Activated T-helper 1 cell treated with Interleukin-2 at 50 U/mL for 16 hours (primary cell): ENCODE measurements around the gene POP4.

Source experiments
- DNase-seq: peaks from one replicate; pipeline ENCODE4 v3.0.0-alpha.2; 2020; ENCODE audit warnings: low read depth

POP4 gene

DNA sequence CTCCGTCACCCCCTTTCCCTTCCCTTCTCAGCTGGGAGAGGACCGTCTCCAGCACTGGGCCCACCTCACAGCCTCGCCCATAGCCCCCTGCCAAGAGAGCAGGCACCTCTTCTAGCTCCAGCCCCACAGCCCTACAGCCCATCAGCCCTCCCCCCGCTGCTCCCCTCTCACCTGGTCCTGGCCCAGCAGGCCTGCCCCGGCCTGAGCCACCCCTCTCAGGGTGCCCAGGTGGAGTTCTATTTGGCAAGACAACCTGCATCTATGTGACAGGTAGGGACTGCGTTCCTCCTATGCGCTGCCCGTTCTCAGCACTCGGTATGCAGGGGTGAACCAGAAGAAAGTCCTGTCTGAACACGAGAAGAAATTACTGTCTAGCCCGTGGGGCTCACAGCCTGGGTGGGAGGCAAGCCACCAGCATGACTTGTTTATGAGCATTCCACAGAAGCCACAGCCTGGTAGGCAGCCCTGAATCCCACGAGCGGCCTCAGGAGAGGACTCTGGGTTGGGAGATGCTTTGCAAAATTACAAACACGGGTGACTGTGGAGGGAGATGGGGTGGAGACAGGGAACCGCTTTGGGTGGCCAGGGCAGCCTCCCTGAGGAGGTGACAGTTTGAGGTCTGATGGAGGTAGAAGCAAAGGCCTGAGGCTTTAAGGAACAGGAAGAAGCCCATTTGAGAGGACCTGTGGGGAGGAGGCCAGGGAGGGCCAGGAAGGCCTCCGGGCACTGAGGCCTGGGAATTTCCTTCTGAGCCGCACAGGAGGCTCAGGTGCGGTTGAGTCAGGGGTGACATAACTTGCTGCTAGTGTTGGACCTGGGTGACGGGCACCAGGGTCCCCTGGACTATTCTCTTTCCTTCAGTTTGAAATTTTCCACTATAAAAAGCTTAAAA lies 58.0 kb downstream of the POP4 start:
- no peak for DNase-seq

DNA sequence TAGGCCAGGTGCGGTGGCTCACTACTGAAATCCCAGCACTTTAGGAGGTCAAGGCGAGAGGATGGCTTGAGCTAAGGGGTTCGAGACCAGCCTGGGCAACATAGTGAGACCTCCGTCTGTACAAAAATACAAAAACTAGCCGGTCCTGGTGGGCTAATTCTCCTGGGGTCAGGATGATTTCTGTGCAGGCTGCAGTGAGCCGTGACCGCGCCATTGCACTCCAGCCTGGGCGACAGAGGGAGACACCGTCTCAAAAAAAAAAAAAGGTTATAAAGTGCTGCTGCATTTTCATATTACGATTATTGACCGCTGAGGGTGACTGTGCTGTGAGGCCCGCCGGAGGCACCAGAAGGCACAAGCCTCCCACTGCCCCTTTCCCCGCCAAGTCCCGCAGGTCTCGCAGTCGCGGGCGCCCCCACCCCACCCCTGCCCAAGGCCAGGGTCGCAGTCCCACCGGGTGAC lies 58.7 kb downstream of the POP4 start:
- DNase-seq, result no peak

DNA sequence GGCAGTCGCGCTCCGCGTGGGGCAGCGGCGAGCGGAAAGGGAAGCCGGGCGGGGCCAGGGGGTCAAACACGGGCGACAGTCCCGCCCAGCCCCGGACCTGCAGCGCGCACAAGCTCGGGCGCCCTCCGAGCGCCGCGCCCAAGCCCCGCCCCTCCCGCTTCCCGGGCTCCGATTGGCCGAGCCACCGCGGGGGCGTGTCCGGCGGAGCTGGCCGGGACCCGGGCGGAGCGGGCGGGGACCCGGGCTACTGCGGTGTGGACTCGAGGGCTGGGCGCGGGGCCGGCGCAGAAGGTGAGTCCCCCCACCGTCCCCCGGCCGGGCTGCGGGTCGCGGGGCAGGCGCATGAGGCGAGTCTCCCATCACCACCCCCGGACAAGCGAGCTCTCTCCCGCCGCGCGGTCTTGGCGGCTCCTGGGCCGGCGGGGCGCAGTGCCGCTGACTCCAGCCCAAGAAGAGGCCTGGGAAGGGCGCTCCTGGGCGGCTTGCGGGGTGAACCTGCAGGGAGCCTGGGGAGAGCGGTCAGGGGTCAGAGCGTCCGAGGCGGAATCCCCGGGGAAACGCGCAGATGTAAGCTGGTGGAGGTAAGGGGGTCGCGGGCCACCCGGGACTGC lies 59.2 kb downstream of the POP4 start, which contains the start of gene PLEKHF1:
Gene PLEKHF1, plus strand, starts transcription at position 247 of the 611 bp plus-strand sequence. CDS start 8,379 bp downstream, outside the sequence.
- peak; percentile 76 for DNase-seq

DNA sequence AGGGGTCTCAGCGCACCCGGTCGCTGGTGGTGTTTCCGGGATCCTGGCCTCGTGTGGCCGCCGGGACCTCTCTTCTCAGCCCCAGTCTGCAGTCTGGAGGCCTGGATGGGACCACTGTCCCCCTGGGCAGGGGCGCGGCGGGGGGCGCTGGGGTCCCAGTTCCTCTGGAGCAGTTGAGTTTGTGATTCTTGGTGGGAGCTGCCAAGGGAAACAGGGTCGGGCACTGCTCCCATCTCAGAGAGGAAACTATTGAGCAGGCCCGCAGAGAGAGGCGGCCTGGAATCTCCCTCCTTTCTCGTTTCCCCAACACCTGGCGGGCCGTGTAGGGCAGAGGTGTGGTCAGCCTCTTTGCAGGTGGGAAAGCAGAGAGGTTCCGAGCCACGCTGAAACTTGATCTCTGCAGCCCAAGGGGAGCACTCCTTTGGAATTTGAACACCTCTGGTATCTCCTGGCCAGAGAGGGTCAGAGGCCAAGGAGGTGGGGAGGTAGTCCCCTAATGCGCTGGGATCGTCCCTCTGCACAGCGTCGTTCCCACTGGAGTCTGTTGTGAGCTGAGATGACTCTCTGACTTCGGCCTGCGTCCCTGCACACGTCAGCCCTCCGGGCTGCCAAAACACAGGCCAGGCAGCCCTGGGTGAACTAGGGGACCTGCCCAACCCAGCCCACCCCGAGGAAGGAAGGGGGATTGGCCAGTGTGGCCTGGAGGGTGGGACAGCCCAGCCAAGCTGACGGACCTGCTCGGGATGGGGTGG lies 59.9 kb downstream of the POP4 start:
- no peak for DNase-seq
